ENCODE results near the gene CALM3. TPM values are rescaled to one million over a fixed set of nuclear protein-coding genes. Genes with fewer than 3 reads are reported as not detected.

CALM3 gene
- total RNA-seq, 1 donor: 199 TPM

DNA sequence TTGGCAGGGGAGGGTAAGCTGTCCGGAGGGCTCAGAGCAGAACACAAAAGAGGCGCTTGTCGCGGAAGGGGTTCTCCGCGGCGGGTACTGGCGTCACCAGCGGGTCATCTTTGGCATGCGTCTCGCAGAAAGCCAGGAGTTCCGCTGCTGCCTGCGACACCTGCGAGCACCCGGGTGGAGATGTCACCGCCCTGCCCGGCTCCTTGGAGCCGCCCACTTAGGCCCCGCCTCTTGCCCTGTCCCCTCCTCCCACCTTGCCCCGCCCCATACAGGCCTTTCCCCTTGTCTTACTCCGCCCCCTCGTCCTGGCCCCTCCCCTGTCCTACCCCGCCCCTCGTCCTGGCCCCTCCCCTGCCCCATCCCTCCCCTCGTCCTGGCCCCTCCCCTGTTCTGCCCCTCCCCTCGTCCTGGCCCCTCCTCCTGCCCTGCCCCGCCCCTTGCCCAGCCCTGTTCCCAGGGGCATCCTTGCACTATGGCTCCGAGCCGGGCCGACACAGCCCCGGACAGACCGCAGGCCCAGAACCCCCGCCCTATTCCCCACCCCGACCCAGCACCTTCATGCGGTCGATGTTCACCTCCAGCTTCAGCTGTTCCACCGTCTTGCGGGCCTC lies 33.0 kb downstream of the CALM3 start:
- Histone ChIP-seq H3K4me1 (ENCODE audit: insufficient read depth, low read length) (peaks cover 35% of the 10 kb centered on the region), H3K4me3 (ENCODE audit: low read length) (peak overlapping the region; percentile 2), H3K27me3 (ENCODE audit: insufficient read depth, low read length) (peaks cover 9% of the 10 kb centered on the region), H3K9me3 (ENCODE audit: low read depth, low read length) (no peaks in the 10 kb centered on the region)

DNA sequence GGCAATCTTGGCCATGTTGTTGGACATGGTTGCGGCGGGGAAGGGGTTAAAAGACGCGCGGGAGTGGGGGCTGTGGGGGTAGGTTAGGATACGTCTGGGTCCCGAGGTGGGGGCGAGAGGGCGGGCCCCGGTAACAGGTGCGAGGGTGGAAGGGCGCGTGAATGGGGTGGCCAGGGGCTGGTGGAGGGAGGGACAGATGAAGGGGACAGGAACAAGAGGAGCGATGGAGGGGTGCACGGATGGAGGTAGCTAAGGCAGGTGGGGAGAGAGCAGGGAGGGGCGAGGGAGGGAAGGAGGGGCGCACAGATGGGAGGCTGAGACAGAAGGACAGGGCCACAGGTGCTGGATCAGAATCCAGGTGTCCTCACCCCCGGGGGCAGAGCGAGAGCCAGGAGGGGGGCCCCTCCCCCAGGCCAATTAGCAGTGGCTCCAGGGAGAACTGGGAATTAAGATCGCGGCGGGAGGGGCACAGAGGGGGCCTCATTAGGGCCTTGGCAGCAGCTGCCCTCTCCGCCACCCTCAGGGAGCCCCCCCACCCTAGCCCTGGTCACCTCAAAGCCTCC lies 33.6 kb downstream of the CALM3 start:
- H3K4me3 ChIP-seq (ENCODE audit: low read length): no peak overlapping the region
- no peaks in the 10 kb centered on the region for H3K9me3 ChIP-seq (ENCODE audit: low read depth, low read length)
- H3K27me3 ChIP-seq (ENCODE audit: insufficient read depth, low read length): peaks cover 14% of the 10 kb centered on the region
- peaks cover 41% of the 10 kb centered on the region for H3K4me1 ChIP-seq (ENCODE audit: insufficient read depth, low read length)

DNA sequence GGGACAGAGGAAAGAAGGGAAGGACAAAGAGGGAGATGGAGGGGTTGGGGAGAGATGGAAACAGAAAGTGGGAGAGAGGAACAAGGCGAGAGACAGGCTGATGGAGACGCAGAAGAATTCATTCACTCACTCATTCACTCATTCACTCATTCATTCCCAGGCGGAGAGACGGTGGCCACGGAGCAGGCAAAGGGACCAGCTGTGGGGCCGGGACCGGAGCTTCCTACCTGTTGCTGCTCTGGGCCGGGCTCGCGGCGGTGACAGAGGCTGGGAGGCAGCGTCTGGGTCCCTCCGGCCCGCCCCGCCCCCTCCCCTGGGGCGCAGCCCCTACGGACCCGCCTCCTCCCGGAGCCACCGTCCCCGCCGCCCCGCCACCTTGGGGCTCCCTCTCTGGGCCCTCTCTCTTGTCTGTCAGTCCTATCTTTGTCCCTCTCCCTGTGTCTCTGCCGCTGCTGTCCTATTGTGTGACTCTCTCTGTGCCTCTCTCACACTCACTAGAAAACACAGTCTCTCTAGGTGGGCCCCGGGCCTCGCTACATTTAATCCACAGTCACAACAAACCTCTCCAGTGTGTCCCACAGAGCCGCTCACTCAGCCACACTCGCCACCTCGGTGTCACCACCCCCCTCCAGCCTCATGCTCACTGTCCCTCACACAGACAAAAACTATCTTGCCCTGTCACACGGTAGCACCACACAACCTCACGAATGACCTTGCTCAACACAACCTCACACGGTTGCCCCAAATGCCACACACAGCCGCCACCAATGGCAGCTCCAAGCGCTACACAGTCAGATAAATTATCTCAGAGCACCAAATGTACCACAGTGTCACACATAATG lies 35.0 kb downstream of the CALM3 start, which contains the start of gene GNG8:
GNG8 (minus strand) TSS at position 283 of the 842 bp plus-strand sequence. CDS start 1,520 bp downstream, outside the sequence.
- peaks cover 26% of the 10 kb centered on the region for H3K27me3 ChIP-seq (ENCODE audit: insufficient read depth, low read length)
- peaks cover 45% of the 10 kb centered on the region for H3K4me1 ChIP-seq (ENCODE audit: insufficient read depth, low read length)
- H3K4me3 ChIP-seq (ENCODE audit: low read length): no peak within 1 kb of the TSS
- no peaks in the 10 kb centered on the region for H3K9me3 ChIP-seq (ENCODE audit: low read depth, low read length)

DNA sequence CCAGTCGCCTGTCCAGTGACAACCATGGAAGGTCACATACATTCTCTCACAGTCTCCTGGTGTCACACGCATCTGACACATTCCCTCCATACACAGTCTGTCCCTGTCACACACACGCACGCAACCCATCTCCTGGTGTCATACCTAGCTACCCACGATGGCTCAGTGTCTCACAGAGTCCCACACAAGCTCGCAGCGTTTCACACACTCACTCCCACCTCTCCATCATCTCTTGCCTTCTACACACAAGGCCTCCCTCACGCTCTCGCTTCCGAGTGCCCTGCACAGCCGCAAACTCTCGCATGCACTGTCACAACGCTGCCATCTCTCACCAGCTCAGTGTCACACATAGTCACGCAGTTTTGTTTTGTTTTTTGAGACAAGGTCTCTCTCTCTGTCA lies 36.1 kb downstream of the CALM3 start:
- H3K9me3 ChIP-seq (ENCODE audit: low read depth, low read length): no peaks in the 10 kb centered on the region
- H3K4me3 ChIP-seq (ENCODE audit: low read length): no peak overlapping the region
- H3K27me3 ChIP-seq (ENCODE audit: insufficient read depth, low read length): peaks cover 26% of the 10 kb centered on the region
- peaks cover 45% of the 10 kb centered on the region for H3K4me1 ChIP-seq (ENCODE audit: insufficient read depth, low read length)

DNA sequence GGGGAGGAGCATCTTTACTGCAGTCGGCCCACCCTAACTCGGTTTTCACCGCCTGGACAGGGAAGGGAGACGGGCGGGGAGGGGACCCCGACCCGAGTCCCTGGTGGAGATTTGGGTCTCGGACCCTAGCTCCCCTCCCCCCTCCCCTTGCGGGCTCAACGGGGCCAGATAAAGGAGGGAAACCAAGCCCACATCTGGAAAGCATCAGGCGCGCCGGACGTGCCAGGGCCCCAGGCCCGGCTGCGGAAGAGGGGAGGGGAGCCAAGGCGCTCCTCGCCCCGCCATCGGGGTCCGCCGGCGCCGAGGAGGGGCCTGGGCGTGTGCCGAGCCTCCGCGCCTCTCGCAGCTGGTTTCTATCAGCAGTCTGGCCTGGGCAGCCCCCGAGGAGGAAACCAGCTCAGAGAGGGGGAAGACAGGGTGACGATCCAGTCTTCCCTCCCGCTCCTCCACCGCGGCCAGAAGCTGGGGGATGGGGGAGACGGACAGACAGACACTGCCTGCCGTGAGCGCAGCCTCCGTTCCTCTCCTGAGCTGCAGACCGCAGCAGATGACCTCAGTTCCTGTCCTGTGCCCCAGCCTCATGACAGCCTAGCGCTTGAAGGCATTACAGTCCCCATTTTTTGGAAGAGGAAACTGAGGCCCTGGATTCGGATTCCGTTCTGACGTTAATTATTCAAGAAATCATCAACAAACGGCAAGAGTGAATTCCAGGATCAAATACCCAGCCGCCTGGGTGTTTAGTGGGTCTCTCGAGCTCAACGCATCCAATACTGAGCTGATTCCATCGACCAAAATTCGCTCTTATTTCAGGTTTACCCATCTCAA lies 38.4 kb downstream of the CALM3 start:
- Histone ChIP-seq H3K27me3 (ENCODE audit: insufficient read depth, low read length) (peaks cover 26% of the 10 kb centered on the region), H3K4me3 (ENCODE audit: low read length) (peak overlapping the region; percentile 24), H3K9me3 (ENCODE audit: low read depth, low read length) (no peaks in the 10 kb centered on the region), H3K4me1 (ENCODE audit: insufficient read depth, low read length) (peaks cover 31% of the 10 kb centered on the region)

DNA sequence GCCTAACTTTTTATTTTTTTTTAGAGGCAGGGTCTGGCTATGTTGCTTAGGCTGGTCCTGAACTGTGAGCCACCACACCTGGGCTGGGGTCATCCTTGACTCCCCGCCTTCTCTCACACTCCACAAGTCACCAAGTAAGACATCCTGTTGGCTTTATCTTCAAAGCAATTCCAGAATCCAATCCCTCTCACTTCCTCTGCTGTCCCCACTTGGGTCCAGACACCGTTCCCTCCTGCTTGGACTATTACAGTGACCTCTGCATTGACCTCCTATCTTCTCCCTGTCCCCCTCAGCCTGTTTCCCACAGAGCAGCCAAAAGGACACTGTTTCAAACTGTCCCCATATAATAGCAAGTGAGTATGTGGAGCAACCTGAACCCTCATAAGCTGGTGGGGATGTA lies 39.5 kb downstream of the CALM3 start:
- peaks cover 25% of the 10 kb centered on the region for H3K4me1 ChIP-seq (ENCODE audit: insufficient read depth, low read length)
- H3K27me3 ChIP-seq (ENCODE audit: insufficient read depth, low read length): peaks cover 31% of the 10 kb centered on the region
- no peak overlapping the region for H3K4me3 ChIP-seq (ENCODE audit: low read length)
- H3K9me3 ChIP-seq (ENCODE audit: low read depth, low read length): no peaks in the 10 kb centered on the region

DNA sequence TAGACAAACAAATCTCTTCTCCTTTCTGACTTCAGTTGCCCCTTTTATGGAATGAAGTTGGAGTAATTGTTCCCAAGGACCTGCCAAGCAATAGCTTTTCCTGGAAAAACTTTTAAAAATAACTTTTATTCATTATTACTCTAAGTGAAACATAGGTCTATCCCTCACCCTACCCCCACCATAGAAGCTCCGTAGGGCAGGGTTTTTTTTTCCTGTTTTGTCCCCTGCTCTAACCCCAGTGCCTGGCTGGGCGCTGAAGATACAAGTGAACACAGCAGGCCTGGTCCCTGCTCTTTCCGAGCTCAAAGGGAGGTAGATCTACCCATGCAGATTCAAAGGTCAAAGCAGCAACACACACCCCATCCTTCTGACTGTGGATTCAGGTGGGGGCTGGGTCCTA lies 43.6 kb downstream of the CALM3 start:
- Histone ChIP-seq H3K27me3 (ENCODE audit: insufficient read depth, low read length) (peaks cover 41% of the 10 kb centered on the region), H3K9me3 (ENCODE audit: low read depth, low read length) (no peaks in the 10 kb centered on the region), H3K4me3 (ENCODE audit: low read length) (no peak overlapping the region), H3K4me1 (ENCODE audit: insufficient read depth, low read length) (peaks cover 13% of the 10 kb centered on the region)

DNA sequence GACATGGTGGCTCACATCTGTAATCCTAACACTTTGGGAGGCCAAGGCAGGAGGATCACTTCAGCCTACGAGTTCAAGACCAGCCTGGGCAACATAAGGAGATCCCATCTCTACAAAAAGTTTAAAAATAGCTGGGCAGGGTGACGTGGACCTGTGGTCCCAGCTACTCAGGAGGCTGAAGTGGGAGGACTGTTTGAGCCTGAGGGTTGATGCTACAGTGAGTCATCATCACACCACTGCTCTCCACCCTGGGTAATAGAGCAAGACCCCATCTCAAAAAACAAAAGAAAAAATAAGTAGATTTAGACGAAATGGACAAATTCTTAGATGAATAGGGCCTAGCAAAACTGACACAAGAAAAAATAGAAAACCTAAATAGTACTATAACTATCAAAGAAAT lies 45.3 kb downstream of the CALM3 start:
- peaks cover 9% of the 10 kb centered on the region for H3K4me1 ChIP-seq (ENCODE audit: insufficient read depth, low read length)
- H3K27me3 ChIP-seq (ENCODE audit: insufficient read depth, low read length): peaks cover 40% of the 10 kb centered on the region
- no peaks in the 10 kb centered on the region for H3K9me3 ChIP-seq (ENCODE audit: low read depth, low read length)
- no peak overlapping the region for H3K4me3 ChIP-seq (ENCODE audit: low read length)

DNA sequence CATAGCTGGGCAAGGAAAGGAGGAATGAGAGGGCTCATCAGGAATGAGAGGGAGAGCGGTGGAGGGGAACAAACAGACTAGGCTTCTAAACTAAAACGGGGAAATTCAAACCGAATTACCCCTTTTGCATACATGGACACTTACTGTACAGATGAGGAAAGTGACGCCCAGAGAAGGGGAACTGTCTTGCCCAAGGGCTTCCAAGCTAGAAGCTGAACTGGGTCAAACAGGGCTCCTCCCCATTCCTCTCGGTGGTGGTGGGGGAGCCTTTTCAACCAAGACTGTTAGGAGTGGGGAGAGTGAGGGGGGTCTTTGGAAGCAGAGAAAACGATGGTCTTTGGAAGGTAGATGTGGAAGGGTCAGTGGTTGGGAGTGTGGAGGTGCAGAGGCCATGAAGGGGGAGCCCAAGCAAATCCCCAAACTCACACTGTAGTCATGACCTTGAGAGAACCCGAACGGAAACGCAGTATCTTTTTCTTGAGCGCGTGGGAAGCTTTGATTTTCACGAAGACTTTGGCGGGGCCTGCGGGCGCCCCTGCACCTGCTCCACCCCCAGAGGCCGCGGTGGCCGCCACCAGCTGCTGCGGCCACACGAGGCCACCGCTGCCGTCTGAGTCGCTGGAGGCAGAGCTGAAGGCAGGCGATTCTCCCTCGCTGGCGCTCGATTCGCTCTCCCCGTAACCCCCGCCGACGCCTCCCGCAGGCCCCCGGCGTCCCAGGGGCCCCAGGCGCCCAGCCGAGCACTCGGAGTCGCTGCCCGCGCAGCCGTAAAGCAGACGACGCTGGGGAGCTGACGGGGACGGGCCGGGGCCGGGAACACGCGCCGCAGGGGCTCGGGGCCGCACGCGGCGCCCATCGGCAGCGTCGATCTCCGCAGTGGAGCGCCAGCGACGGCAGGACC lies 47.2 kb downstream of the CALM3 start:
- H3K9me3 ChIP-seq (ENCODE audit: low read depth, low read length): no peaks in the 10 kb centered on the region
- no peak overlapping the region for H3K4me3 ChIP-seq (ENCODE audit: low read length)
- H3K27me3 ChIP-seq (ENCODE audit: insufficient read depth, low read length): peaks cover 40% of the 10 kb centered on the region
- peaks cover 9% of the 10 kb centered on the region for H3K4me1 ChIP-seq (ENCODE audit: insufficient read depth, low read length)

DNA sequence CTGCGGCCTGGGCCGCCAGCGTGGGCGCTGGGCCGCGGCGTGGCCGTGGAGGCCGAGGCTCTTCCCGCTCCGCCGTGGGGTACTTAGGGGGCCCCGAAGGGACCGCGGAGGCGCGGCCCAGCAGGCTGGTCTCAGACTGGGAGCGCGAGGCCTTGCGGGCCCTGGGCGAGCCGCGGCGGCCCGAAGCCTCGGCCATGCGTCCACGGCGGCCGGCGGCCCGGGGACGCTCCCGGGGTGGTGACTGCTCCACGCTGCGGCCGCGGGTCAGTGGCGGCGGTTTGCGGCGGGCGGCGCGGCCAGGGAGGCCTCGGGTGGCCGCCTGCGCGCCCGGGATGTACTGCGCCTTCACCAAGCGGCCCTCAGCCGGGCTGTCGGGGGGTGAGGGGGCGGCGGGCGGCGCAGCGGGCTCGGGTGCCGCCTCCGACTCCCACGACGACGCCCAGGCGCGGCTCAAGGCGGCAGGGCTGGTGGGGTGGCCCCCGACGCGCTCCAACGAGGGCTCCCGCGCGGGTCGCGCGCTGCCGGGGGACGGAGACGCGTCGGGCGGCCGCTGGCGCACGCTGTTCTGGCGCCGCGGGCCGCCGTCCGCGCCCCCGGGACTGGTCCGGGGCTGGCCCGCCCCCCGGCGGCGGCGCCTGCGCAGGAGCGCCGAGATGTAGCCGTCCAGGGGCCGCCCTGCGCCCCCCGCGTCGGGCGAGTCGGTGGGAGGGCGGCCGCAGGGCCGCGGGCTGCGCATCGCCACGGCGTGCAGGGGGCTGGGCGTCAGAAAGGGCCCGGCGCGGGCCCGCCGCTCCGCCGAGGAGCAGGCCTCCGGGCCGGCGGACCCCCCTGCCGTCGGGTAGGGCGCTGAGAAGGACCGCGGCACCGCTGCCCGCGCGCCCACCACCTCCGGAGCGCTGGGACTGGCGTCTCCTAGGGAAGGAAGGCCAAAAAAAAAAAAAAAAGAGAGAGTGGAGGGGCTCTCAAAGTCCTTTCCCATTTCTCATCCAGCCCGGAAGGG lies 48.1 kb downstream of the CALM3 start:
- Histone ChIP-seq H3K27me3 (ENCODE audit: insufficient read depth, low read length) (peaks cover 40% of the 10 kb centered on the region), H3K4me1 (ENCODE audit: insufficient read depth, low read length) (peaks cover 9% of the 10 kb centered on the region), H3K9me3 (ENCODE audit: low read depth, low read length) (no peaks in the 10 kb centered on the region), H3K4me3 (ENCODE audit: low read length) (no peak overlapping the region)

DNA sequence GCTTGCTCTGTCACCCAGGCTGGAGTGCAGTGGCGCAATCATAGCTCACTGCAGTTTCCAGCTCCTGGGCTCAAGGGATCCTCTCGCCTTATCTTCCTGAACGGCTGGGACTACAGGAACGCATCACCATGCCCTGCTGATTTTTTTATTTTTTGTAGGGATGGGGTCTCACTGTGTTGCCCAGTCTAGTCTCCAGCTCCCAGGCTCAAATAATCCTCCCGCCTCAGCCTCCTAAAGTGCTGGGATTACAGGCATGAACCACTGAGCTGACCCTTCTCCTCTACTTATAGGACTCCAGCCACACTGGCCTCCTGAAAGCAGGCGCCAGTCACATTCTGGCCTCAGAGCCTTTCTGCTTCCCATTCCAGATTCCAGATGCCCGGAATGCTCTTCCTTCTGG lies 49.3 kb downstream of the CALM3 start:
- H3K9me3 ChIP-seq (ENCODE audit: low read depth, low read length): no peaks in the 10 kb centered on the region
- H3K27me3 ChIP-seq (ENCODE audit: insufficient read depth, low read length): peaks cover 37% of the 10 kb centered on the region
- H3K4me1 ChIP-seq (ENCODE audit: insufficient read depth, low read length): peaks cover 9% of the 10 kb centered on the region
- H3K4me3 ChIP-seq (ENCODE audit: low read length): no peak overlapping the region

DNA sequence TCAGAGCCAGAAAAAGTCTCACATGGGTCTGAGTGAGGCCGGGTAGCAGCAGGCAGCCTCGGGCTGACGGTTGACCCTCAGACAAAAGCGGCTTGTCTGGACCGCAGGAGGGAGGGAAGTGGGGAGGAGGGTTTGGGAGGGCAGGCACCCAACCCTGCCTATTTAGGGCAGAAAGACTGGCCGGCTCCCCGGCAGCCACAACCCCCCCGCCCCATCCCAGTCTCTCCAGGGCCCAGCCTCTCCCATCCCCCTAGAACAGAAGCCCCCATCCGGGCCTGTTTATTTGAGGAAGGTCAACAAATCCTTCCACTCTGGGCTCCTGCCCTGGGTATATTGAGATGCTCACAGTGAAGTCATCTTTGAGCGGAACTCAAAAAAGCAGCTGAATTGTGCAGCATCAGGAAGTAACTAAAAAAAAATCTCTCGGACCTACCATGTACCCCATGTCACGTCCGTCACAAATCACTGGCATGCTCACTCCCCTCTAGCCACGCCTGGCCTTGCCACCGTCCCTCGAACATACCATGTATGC lies 53.6 kb downstream of the CALM3 start:
- Histone ChIP-seq H3K9me3 (ENCODE audit: low read depth, low read length) (no peaks in the 10 kb centered on the region), H3K27me3 (ENCODE audit: insufficient read depth, low read length) (peaks cover 34% of the 10 kb centered on the region), H3K4me3 (ENCODE audit: low read length) (no peak overlapping the region), H3K4me1 (ENCODE audit: insufficient read depth, low read length) (peaks cover 7% of the 10 kb centered on the region)

DNA sequence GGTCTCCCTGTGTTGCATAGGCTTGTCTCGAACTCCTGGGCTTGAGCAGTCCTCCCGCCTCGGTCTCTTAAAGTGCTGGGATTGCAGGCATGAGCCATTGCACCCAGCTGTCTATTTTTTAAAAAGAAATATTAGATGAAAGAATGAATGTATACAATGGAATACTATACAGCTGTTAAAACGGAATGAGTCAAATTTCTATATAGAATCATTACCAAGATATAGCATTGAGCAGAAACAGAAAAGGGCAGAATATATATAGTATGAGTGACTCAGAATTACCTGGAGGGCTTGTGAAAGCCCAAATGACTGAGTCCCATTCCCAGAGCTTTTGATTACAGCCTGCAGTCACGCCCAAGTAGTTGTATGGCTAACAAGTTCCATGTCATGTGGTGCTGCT lies 55.4 kb downstream of the CALM3 start:
- Histone ChIP-seq H3K4me3 (ENCODE audit: low read length) (no peak overlapping the region), H3K4me1 (ENCODE audit: insufficient read depth, low read length) (peaks cover 20% of the 10 kb centered on the region), H3K9me3 (ENCODE audit: low read depth, low read length) (no peaks in the 10 kb centered on the region), H3K27me3 (ENCODE audit: insufficient read depth, low read length) (peaks cover 32% of the 10 kb centered on the region)
